ENCODE data around the gene PAQR5. TPM values are rescaled to one million over a fixed set of nuclear protein-coding genes. Genes with fewer than 3 reads are reported as not detected.
"Not testable (repeated sequence)": the region's sequence is repeated elsewhere in the genome, so short reads cannot be mapped to it uniquely, and the experiment has no call there.

PAQR5 gene
- total RNA-seq, 1 experiment from 2014 or later = 3.4 TPM

GRCh38 chr15:69299943-69300588, 1.4 kb downstream of the PAQR5 start:
- Histone ChIP-seq H3K9me3 (no peaks in the 10 kb centered on the region), H3K27me3 (replicated peaks; ENCODE audit: control insufficient read depth, insufficient read depth, low read length) (no peaks in the 10 kb centered on the region), H3K4me3 (ENCODE audit: low read depth, low read length) (peak overlapping the region; percentile 54), H3K4me1 (peaks cover 7% of the 10 kb centered on the region; the same call in 1 of the 2 replicates), H3K36me3 (ENCODE audit: control insufficient read depth, insufficient read depth, low read length) (no peaks in the 10 kb centered on the region)
- CTCF ChIA-PET = no interaction called here
- no peak overlapping the region for H3K27ac Mint-ChIP-seq (ENCODE audit: unreplicated experiment)
- peaks cover 8% of the 10 kb centered on the region for H3K4me1 Mint-ChIP-seq (ENCODE audit: low read depth, unreplicated experiment)
- H3K36me3 Mint-ChIP-seq (ENCODE audit: insufficient read depth, unreplicated experiment) = no peaks in the 10 kb centered on the region
- intact Hi-C loops (cut with micrococcal nuclease; ENCODE audit: unreplicated experiment) = loop anchor here (10.0 kb wide), 1 partner anchor 95 kb away; no protein-coding TSS in a partner anchor
- H3K9me3 Mint-ChIP-seq (ENCODE audit: unreplicated experiment) = no peaks in the 10 kb centered on the region
- no peak for DNase-seq
- POLR2A ChIA-PET = no interaction called here
- peaks cover 3% of the 10 kb centered on the region for H3K27me3 Mint-ChIP-seq (ENCODE audit: insufficient read depth, unreplicated experiment)
- H3K4me3 Mint-ChIP-seq (ENCODE audit: unreplicated experiment) = peak overlapping the region; percentile 69
- no TSS peak for BruUV-seq (replicated peaks)
- no peak for TF ChIP-seq CTCF (IDR thresholded peaks at IDR 0.05; ENCODE audit: insufficient read depth in 1 of 2, low read depth in 1 of 2, low read length in 1 of 2, severe bottlenecking in 1 of 2, unreplicated experiment in 1 of 2)

GRCh38 chr15:69301101-69301500, 2.4 kb downstream of the PAQR5 start:
- H3K4me1 ChIP-seq; H3K4me3 Mint-ChIP-seq (ENCODE audit: unreplicated experiment); H3K9me3 Mint-ChIP-seq (ENCODE audit: unreplicated experiment); H3K4me1 Mint-ChIP-seq (ENCODE audit: low read depth, unreplicated experiment); H3K36me3 Mint-ChIP-seq (ENCODE audit: insufficient read depth, unreplicated experiment); H3K27me3 Mint-ChIP-seq (ENCODE audit: insufficient read depth, unreplicated experiment); DNase-seq; H3K27me3 ChIP-seq (replicated peaks; ENCODE audit: control insufficient read depth, insufficient read depth, low read length); H3K4me3 ChIP-seq (ENCODE audit: low read depth, low read length); H3K27ac Mint-ChIP-seq (ENCODE audit: unreplicated experiment); POLR2A ChIA-PET; intact Hi-C loops (cut with micrococcal nuclease; ENCODE audit: unreplicated experiment); H3K36me3 ChIP-seq (ENCODE audit: control insufficient read depth, insufficient read depth, low read length); H3K9me3 ChIP-seq: not testable (repeated sequence)
- BruUV-seq (replicated peaks) = TSS peak; percentile 30
- CTCF ChIA-PET = interaction anchor here (0.6 kb wide), 2 partner anchors 9 to 21 kb away, joined by 3 to 4 read pairs; no protein-coding TSS in a partner anchor

- H3K27ac Mint-ChIP-seq (ENCODE audit: unreplicated experiment); H3K27me3 ChIP-seq (replicated peaks; ENCODE audit: control insufficient read depth, insufficient read depth, low read length); H3K4me3 ChIP-seq (ENCODE audit: low read depth, low read length); H3K4me3 Mint-ChIP-seq (ENCODE audit: unreplicated experiment); H3K9me3 Mint-ChIP-seq (ENCODE audit: unreplicated experiment); CTCF ChIA-PET; H3K4me1 Mint-ChIP-seq (ENCODE audit: low read depth, unreplicated experiment); BruUV-seq (replicated peaks); intact Hi-C loops (cut with micrococcal nuclease; ENCODE audit: unreplicated experiment); H3K27me3 Mint-ChIP-seq (ENCODE audit: insufficient read depth, unreplicated experiment); H3K36me3 Mint-ChIP-seq (ENCODE audit: insufficient read depth, unreplicated experiment); H3K4me1 ChIP-seq; H3K9me3 ChIP-seq; POLR2A ChIA-PET; H3K36me3 ChIP-seq (ENCODE audit: control insufficient read depth, insufficient read depth, low read length); DNase-seq: not testable (repeated sequence)
Observed at GRCh38 chr15:69302087-69302486, 3.4 kb downstream of the PAQR5 start.

GRCh38 chr15:69302929-69303328, 4.2 kb downstream of the PAQR5 start:
- no peak for DNase-seq
- BruUV-seq (replicated peaks) = no TSS peak
- Mint-ChIP-seq H3K27me3 (ENCODE audit: insufficient read depth, unreplicated experiment) (peaks cover 3% of the 10 kb centered on the region), H3K27ac (ENCODE audit: unreplicated experiment) (no peak overlapping the region), H3K36me3 (ENCODE audit: insufficient read depth, unreplicated experiment) (no peaks in the 10 kb centered on the region), H3K9me3 (ENCODE audit: unreplicated experiment) (no peaks in the 10 kb centered on the region), H3K4me3 (ENCODE audit: unreplicated experiment) (no peak overlapping the region), H3K4me1 (ENCODE audit: low read depth, unreplicated experiment) (peaks cover 6% of the 10 kb centered on the region)
- Histone ChIP-seq H3K4me3 (ENCODE audit: low read depth, low read length) (no peak overlapping the region), H3K9me3 (no peaks in the 10 kb centered on the region), H3K36me3 (ENCODE audit: control insufficient read depth, insufficient read depth, low read length) (no peaks in the 10 kb centered on the region), H3K27me3 (replicated peaks; ENCODE audit: control insufficient read depth, insufficient read depth, low read length) (no peaks in the 10 kb centered on the region), H3K4me1 (peaks cover 7% of the 10 kb centered on the region; the same call in 1 of the 2 replicates)
- no peak for TF ChIP-seq CTCF (IDR thresholded peaks at IDR 0.05; ENCODE audit: insufficient read depth in 1 of 2, low read depth in 1 of 2, low read length in 1 of 2, severe bottlenecking in 1 of 2, unreplicated experiment in 1 of 2)
- POLR2A ChIA-PET = no interaction called here
- intact Hi-C loops (cut with micrococcal nuclease; ENCODE audit: unreplicated experiment) = no loop called here
- CTCF ChIA-PET = interaction anchor here (0.6 kb wide), 1 partner anchor 43 kb away, joined by 5 read pairs; no protein-coding TSS in a partner anchor
